IPS-11a (cell line): Measurements from ENCODE around the gene SLC46A2.

Source experiments
- H3K4me3 ChIP-seq: one replicate; pipeline ENCODE4 v1.5.1; 2013; ENCODE audit warnings: low read depth, low read length, control low read depth

SLC46A2 gene

GRCh38 chr9:112860451-112860850, 30.2 kb downstream of the SLC46A2 start:
- no peak overlapping the region for H3K4me3 ChIP-seq

GRCh38 chr9:112858625-112859147, 32.0 kb downstream of the SLC46A2 start:
- H3K4me3 ChIP-seq = no peak overlapping the region

- no peak overlapping the region for H3K4me3 ChIP-seq
These were observed 32.7 kb downstream of the SLC46A2 start for GRCh38 chr9:112858005-112858404.

- H3K4me3 ChIP-seq = no peak overlapping the region
These were observed 33.8 kb downstream of the SLC46A2 start for GRCh38 chr9:112856843-112857242.

GRCh38 chr9:112856200-112856599, 34.5 kb downstream of the SLC46A2 start:
- H3K4me3 ChIP-seq = no peak overlapping the region

GRCh38 chr9:112854657-112855056, 36.0 kb downstream of the SLC46A2 start:
- no peak overlapping the region for H3K4me3 ChIP-seq

- H3K4me3 ChIP-seq = no peak overlapping the region
These were observed 36.6 kb downstream of the SLC46A2 start for GRCh38 chr9:112853882-112854585.

GRCh38 chr9:112852741-112853504, 37.8 kb downstream of the SLC46A2 start:
- H3K4me3 ChIP-seq = no peak overlapping the region

- H3K4me3 ChIP-seq = no peak overlapping the region
These were observed 39.8 kb downstream of the SLC46A2 start for GRCh38 chr9:112850840-112851239.

GRCh38 chr9:112849363-112849922, 41.2 kb downstream of the SLC46A2 start:
- H3K4me3 ChIP-seq = no peak overlapping the region

GRCh38 chr9:112848316-112849151, 42.1 kb downstream of the SLC46A2 start:
- H3K4me3 ChIP-seq = no peak overlapping the region

- no peak overlapping the region for H3K4me3 ChIP-seq
These were observed 43.9 kb downstream of the SLC46A2 start for GRCh38 chr9:112846528-112847488.

- H3K4me3 ChIP-seq = no peak overlapping the region
These were observed 45.7 kb downstream of the SLC46A2 start for GRCh38 chr9:112844771-112845542.

- no peak overlapping the region for H3K4me3 ChIP-seq
These were observed 48.1 kb downstream of the SLC46A2 start for GRCh38 chr9:112842555-112842954.

GRCh38 chr9:112841261-112841660, 49.4 kb downstream of the SLC46A2 start:
- no peak overlapping the region for H3K4me3 ChIP-seq

- H3K4me3 ChIP-seq = no peak overlapping the region
These were observed 51.3 kb downstream of the SLC46A2 start for GRCh38 chr9:112839331-112839730.

GRCh38 chr9:112838342-112838741, 52.3 kb downstream of the SLC46A2 start:
- no peak overlapping the region for H3K4me3 ChIP-seq

GRCh38 chr9:112836394-112836793, 54.3 kb downstream of the SLC46A2 start:
- H3K4me3 ChIP-seq = no peak overlapping the region

- H3K4me3 ChIP-seq = no peak overlapping the region
These were observed 57.6 kb downstream of the SLC46A2 start for GRCh38 chr9:112833081-112833480.
